HG03196 (cell line): ENCODE measurements around the gene RCN1.
"Not testable (repeated sequence)": the region's sequence is repeated elsewhere in the genome, so short reads cannot be mapped to it uniquely, and the experiment has no call there.

Experiments
- ATAC-seq: cut with Tn5 transposase; IDR thresholded peaks from one replicate; pipeline ENCODE4 v1.9.1; 2021; ENCODE audit not compliant: unreplicated experiment

The RCN1 gene

GRCh38 chr11:32109592-32109991, 18.7 kb downstream of the RCN1 start:
- no peak for ATAC-seq

- no peak for ATAC-seq
These were observed 19.9 kb downstream of the RCN1 start for GRCh38 chr11:32110795-32111194.

- ATAC-seq = no peak
These were observed 22.5 kb downstream of the RCN1 start for GRCh38 chr11:32113200-32113919.

DNA sequence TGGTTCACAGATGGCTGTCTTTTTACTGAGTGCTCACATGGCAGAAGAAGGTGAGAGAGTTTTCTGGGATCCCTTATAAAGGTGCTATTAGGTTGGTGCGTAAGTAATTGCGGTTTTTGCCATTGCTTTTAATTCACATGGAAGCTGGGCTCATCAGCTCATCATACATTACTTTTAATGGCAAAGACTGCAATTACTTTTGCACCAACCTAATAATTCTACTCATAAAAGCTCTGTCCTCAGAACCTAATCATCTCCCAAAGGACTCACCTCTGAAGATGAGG, 23.0 kb downstream of the RCN1 start:
- ATAC-seq = no peak

DNA sequence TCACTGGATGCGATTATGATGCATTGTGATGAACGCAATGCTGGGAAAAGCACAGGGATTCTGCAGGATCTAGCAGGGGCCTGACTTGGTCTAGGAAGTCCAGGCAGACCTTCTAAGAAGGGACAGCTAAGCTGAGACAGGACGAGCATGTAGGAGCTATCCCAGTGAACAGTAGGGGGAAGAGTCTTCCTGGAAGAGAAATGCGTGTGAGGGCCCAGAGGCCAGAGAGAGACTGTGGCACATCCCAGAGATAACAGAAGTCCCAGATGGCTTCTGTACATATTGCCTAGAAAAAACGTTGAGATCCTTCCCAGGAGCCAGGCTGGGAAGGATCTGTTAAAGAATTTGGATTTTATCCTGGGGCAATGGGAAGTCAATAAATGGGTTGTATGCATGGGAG, 24.6 kb downstream of the RCN1 start:
- ATAC-seq = no peak

DNA sequence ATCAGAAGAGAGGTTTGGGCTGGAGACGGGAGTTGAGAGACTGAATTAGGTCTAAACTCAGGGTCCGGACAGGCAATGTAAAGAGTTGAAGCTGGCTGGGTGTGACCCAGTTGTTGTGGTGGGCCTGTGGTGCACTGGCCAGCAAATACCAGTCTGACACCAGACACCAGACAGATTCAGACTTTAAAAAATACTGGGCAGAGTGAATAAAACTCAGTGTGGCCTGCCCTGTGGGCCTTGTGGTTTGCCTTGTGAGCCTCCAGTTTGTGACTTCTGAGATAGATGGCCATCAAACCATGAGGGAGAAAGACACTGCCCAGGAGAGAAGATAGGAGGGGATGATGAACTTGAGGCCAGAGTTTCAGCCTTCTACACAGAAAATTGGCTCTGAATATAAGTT, 25.8 kb downstream of the RCN1 start:
- no peak for ATAC-seq

GRCh38 chr11:32118025-32118974, 27.4 kb downstream of the RCN1 start:
- ATAC-seq = no peak

- not testable (repeated sequence) for ATAC-seq
These were observed 28.3 kb downstream of the RCN1 start for GRCh38 chr11:32119139-32119538.

DNA sequence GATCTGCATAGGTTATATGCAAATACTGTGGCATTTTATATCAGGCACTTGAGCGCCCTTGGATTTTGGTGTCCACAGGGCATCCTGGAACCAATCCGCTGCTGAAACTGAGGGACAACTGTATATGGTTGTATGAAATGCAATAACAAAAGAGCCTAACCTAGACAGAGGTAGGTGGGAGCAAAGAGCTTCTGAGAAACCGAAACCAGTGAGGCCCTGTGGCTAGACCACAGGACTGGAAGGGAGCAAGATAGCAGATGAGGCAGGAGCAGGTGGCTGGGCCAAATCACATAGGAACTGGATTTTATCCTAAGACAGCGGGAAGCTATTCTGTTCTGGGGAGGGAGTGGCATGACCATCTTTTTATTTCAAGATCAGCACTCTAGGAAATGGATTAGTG, 30.1 kb downstream of the RCN1 start:
- no peak for ATAC-seq

DNA sequence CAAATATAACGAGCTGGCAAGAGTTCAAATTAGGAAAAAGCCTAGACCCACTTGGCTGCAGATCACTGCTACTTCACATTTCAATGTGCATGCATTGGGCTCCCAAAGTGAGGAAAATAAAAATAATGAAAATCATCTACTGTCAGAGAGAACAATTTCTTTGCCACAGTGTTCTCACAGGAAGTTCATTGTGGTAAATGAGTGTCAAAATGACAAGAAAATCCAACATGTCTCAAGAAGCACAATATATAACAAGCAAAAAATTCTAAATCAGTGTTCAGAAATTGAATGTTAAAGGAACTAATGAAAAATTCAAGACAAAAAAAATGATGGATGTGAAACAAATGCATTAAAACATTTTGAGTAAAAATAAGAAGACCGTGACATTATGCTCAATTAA, 31.3 kb downstream of the RCN1 start:
- ATAC-seq = no peak

DNA sequence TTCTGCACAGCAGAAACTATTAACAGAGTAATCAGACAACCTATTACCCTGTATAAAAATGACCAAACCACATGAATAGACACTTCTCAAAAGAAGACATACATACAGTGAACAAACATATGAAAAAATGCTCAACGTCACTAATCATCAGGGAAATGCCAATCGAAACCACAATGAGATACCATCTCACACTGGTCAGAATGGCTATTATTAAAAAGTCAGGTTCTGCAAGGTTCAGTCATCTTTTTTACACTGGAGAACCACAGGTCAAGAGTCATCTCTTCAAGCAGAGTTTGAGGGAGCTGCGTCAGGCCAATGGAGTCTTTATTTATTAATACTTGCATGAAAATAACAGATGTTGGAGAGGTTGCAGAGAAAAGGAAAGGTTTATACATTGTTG, 40.4 kb downstream of the RCN1 start:
- no peak for ATAC-seq

DNA sequence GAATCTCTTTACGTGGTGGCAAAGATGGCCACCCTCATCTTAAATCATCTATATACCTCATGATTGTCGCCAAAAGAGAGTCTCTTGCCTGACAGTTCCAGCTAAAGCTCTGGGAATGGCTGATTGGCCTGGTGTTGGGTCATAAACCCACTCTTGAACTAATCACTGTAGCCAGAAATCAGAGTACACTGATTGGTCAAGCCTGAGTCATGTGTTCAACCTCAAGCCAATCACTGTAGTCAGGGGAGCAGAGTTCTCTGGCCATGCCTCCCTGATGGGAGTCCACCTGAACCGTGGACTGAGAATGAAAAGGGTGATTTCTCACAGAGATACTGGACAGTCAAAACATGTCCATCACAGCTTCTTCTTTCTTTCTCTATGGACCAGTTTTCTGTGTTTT, 45.8 kb downstream of the RCN1 start:
- ATAC-seq = no peak

DNA sequence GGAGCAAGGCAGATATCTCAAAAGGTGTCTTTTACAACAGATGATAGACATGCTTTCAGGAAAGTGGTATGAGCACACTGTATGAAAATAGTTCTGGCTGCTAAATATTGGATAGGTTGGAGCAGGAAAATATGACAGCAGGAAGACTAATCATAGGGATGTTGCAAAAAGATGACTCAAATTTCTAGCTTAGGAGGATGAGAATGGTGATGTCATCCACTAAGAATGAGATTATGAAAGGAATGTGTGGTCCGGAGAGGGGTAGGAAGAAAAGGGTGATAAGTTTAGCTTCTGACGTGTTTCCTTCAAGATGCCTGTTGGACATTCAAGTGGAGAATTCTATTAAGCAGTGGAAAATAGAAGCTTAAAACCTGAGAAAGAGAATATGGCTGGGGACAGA, 46.4 kb downstream of the RCN1 start:
- no peak for ATAC-seq

- ATAC-seq = no peak
These were observed 47.0 kb downstream of the RCN1 start for GRCh38 chr11:32137869-32138268.

DNA sequence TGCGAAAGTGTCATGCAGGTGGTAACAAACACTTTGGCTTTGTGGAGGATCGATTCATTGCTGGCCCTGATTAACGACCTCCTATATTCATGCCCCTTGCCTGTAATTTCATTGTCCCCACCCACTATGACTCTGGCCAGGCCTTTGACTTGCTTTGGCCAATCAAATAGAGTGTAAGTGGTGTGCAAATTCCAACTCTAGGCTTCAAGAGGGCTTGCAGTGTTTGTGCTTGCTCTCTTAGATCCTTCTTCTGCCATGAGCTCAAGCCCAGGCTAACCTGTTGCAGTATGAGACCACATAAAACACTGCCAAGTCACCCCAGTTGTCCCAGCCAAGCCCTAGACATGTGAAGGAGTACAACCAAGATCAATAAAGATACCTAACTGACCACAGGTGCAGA, 48.0 kb downstream of the RCN1 start:
- ATAC-seq = no peak

DNA sequence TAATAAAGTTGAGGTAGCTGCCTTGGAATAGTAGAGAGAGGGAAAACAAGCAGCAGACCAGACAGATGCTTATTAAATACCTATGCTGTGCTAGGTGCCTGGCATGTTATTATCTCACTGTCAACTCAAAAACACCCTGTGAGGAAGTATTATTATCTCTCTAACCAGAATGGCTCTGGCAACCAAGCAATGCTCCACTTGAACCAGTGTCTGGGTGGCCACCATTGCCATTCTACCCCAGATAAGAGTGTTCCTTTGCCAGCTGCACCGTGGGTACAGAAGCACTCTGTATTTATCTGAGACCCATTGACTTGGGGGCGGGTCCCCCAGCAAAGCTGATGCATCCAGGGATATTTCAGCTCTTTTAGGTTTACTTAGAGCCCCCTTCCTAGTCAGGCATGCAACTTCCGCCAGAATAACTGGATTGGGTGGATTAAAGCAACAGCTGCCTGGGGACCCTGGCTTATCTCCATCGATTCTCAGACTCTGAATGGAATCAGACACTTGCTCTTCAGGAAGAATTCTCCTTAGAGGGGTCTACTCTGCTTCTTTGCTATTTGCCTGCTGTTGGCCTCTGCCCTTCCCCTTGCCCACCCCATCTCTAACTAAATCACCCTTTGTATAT, 49.1 kb downstream of the RCN1 start:
- no peak for ATAC-seq

DNA sequence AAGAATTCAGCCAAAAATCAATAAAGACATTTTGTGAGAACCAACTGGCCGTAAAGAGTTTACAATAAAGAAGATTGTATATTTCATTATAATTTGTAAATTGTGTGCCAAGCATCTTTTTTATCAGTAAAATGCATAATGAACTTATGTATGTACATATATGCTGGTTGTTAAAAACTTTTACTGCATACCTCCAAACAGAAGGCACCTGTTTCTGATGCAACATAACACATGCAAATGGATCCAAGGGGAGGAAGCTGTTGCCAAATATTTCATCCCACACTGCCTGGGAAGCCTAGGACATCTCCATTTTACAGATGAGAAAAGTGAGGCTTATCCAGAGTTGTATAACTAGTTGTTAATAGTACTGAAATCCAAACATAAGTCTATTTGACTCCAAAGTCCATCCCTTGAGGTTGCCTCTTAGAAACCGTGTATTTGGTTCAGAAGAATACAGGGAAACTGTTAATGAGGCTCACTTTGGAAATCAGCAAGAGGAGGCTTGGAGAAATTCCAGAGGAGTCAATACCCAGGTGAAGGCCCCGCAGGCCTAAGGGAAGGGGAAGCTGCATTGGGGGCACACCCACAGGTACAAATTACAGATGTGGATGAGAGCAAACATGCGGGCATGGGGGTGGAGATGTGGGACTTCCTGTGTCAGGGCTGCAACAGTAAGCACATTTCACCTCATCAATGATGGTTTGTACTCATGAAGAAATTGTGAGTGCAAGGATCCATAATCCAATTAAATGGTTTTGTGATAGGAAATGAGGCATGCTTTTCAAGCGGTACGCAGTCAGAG, 51.1 kb downstream of the RCN1 start:
- no peak for ATAC-seq

- ATAC-seq = no peak
These were observed 52.5 kb downstream of the RCN1 start for GRCh38 chr11:32143378-32143777.

GRCh38 chr11:32145282-32145681, 54.4 kb downstream of the RCN1 start:
- ATAC-seq = no peak

DNA sequence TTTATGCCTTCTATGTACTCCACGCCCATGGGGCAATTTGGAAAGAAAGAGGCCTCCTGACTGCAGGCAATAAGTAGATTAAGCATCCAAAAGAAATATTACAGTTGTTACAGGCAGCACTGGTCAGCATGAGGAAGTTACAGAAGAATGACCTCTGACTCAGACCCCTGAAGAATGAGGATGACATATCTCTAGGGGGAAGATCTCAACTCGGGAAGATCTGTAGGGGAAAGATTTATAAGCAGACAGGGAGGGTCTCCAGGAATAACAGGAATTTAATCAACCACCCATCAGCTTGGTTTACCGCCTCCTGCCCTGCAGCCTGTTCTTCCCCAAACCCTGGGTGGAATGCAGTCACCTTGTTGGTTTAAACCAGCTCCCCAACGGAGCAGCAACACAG, 58.0 kb downstream of the RCN1 start:
- no peak for ATAC-seq

- no peak for ATAC-seq
These were observed 58.9 kb downstream of the RCN1 start for GRCh38 chr11:32149748-32150147.
